Measurements from ENCODE around the gene PCGF1. TPM values are rescaled to one million over a fixed set of nuclear protein-coding genes. Genes with fewer than 3 reads are reported as not detected.

Gene PCGF1
- total and polyA plus RNA-seq, 2 experiments from 2014 or later = 10.9 to 13.4 TPM

- Histone ChIP-seq H3K27ac (ENCODE audit: low read depth) (no peak overlapping the region), H3K27me3 (ENCODE audit: insufficient read depth) (peaks cover 42% of the 10 kb centered on the region), H4K20me1 (replicated peaks; ENCODE audit: insufficient read depth) (peaks cover 9% of the 10 kb centered on the region; the same call in 1 of the 2 replicates), H3K4me2 (no peak overlapping the region), H3K36me3 (ENCODE audit: insufficient read depth) (peaks cover 11% of the 10 kb centered on the region), H3K9me2 (ENCODE audit: insufficient read depth) (no peaks in the 10 kb centered on the region), H3K4me3 (no peak overlapping the region), H2AFZ (no peak overlapping the region), H3K79me2 (replicated peaks; ENCODE audit: insufficient read depth) (peaks cover 15% of the 10 kb centered on the region), H3K4me1 (ENCODE audit: insufficient read depth) (peaks cover 7% of the 10 kb centered on the region; the same call in 1 of the 2 replicates), H3F3A (replicated peaks; ENCODE audit: low read depth) (0 out of 2 replicates have a peak, but pooled peaks cover 10% of the 10 kb centered on the region)
- H3K27me3 Mint-ChIP-seq (ENCODE audit: insufficient read depth, low read depth, poor library complexity) = peaks cover 36% of the 10 kb centered on the region
- H3K27ac Mint-ChIP-seq = no peak overlapping the region
- DNase-seq (ENCODE audit: low spot score) (no peak), ATAC-seq (no peak)
- H3K9me3 Mint-ChIP-seq = no peaks in the 10 kb centered on the region
- peaks cover 29% of the 10 kb centered on the region for H3K36me3 Mint-ChIP-seq (ENCODE audit: low read depth)
- no peak overlapping the region for H3K4me3 Mint-ChIP-seq
- TF ChIP-seq ZNF114 (CRISPR knock-in tag; IDR thresholded peaks at IDR 0.05) (no peak), EZH2 (IDR thresholded peaks at IDR 0.05; ENCODE audit: low read depth, unreplicated experiment) (no peak), ZNF331 (CRISPR knock-in tag; IDR thresholded peaks at IDR 0.05; ENCODE audit: low read depth) (no peak), ZNF462 (CRISPR knock-in tag; IDR thresholded peaks at IDR 0.05) (no peak), POLR2AphosphoS5 (IDR thresholded peaks at IDR 0.05; ENCODE audit: low read depth) (no peak), STAT1 (IDR thresholded peaks at IDR 0.05; ENCODE audit: unreplicated experiment) (no peak)
- peaks cover 13% of the 10 kb centered on the region for H3K4me1 Mint-ChIP-seq
Observed at GRCh38 chr2:74524005-74524404, 16.5 kb upstream of the PCGF1 start.

- no peaks in the 10 kb centered on the region for H3K4me1 ChIP-seq (ENCODE audit: insufficient read depth)
- no peaks in the 10 kb centered on the region; the same call in 2 of the 3 replicates for H3K9me3 Mint-ChIP-seq
- H3K4me3 Mint-ChIP-seq = no peak overlapping the region
- no peak for DNase-seq (ENCODE audit: low spot score)
- peaks cover 15% of the 10 kb centered on the region for H3K36me3 Mint-ChIP-seq (ENCODE audit: low read depth)
- no peak overlapping the region for H2AFZ ChIP-seq
- H3K4me2 ChIP-seq = no peak overlapping the region
- ATAC-seq = no peak
- H3F3A ChIP-seq (replicated peaks; ENCODE audit: low read depth) = 0 out of 2 replicates have a peak, but pooled peaks cover 5% of the 10 kb centered on the region
- H3K27me3 ChIP-seq (ENCODE audit: insufficient read depth) = peaks cover 57% of the 10 kb centered on the region
- peaks cover 5% of the 10 kb centered on the region; the same call in 1 of the 3 replicates for H3K4me1 Mint-ChIP-seq
- H3K9me2 ChIP-seq (ENCODE audit: insufficient read depth) = no peaks in the 10 kb centered on the region
- H3K79me2 ChIP-seq (replicated peaks; ENCODE audit: insufficient read depth) = 0 out of 2 replicates have a peak, but pooled peaks cover under 1% of the 10 kb centered on the region
- peaks cover 48% of the 10 kb centered on the region for H3K27me3 Mint-ChIP-seq (ENCODE audit: insufficient read depth, low read depth, poor library complexity)
- no peak overlapping the region for H3K27ac ChIP-seq (ENCODE audit: low read depth)
- no peak overlapping the region for H3K4me3 ChIP-seq
- H3K36me3 ChIP-seq (ENCODE audit: insufficient read depth) = peaks cover 11% of the 10 kb centered on the region
- H4K20me1 ChIP-seq (replicated peaks; ENCODE audit: insufficient read depth) = peaks cover 4% of the 10 kb centered on the region; the same call in 1 of the 2 replicates
- no peak overlapping the region for H3K27ac Mint-ChIP-seq
- TF ChIP-seq POLR2AphosphoS5 (IDR thresholded peaks at IDR 0.05; ENCODE audit: low read depth) = no peak
- no peak for TF ChIP-seq CREB1 (CRISPR knock-in tag; IDR thresholded peaks at IDR 0.05; ENCODE audit: low read depth)
- TF ChIP-seq CTCF (conservative IDR thresholded peaks at IDR 0.05; ENCODE audit: low read depth in 2 of 2) = no peak
- TF ChIP-seq JUNB (IDR thresholded peaks at IDR 0.05; ENCODE audit: unreplicated experiment) = no peak
- TF ChIP-seq ZNF114 (CRISPR knock-in tag; IDR thresholded peaks at IDR 0.05) = no peak
- TF ChIP-seq STAT1 (IDR thresholded peaks at IDR 0.05; ENCODE audit: unreplicated experiment) = no peak
- no peak for TF ChIP-seq NANOG (IDR thresholded peaks at IDR 0.05; ENCODE audit: borderline replicate concordance)
- TF ChIP-seq EZH2phosphoT487 (IDR thresholded peaks at IDR 0.05; ENCODE audit: unreplicated experiment) = no peak
- TF ChIP-seq ZNF331 (CRISPR knock-in tag; IDR thresholded peaks at IDR 0.05; ENCODE audit: low read depth) = no peak
Observed at GRCh38 chr2:74522516-74522915, 15.0 kb upstream of the PCGF1 start.
